Hepatocyte (in vitro differentiated cells): ENCODE measurements around the gene KCND3. TPM values are rescaled to one million over a fixed set of nuclear protein-coding genes. Genes with fewer than 3 reads are reported as not detected.

ENCODE experiments used
- DNase-seq: peaks from one replicate; pipeline ENCODE4 v3.0.0-alpha.2; 2016; ENCODE audit warnings: low spot score
- H2AFZ ChIP-seq: fragments of 200-600 bp; sonication (generic); 2 replicates; pipeline ENCODE4 v1.6.0; 2016; ENCODE audit warnings: antibody characterized with exemption, mild to moderate bottlenecking
- H3K27ac ChIP-seq: fragments of 200-600 bp; sonication (generic); 2 replicates; pipeline ENCODE4 v1.5.1; 2016; ENCODE audit warnings: mild to moderate bottlenecking
- H3K27me3 ChIP-seq: fragments of 200-600 bp; sonication (generic); 2 replicates; pipeline ENCODE4 v1.6.1; 2016
- H3K36me3 ChIP-seq: fragments of 200-600 bp; sonication (generic); replicated peaks from 2 replicates; pipeline ENCODE4 v1.5.1; 2016; ENCODE audit warnings: low read depth; ENCODE audit not compliant: insufficient read depth
- H3K4me1 ChIP-seq: fragments of 200-600 bp; sonication (generic); 2 replicates; pipeline ENCODE4 v1.5.1; 2016; ENCODE audit warnings: mild to moderate bottlenecking, moderate library complexity; ENCODE audit not compliant: insufficient read depth
- H3K4me2 ChIP-seq: fragments of 200-600 bp; sonication (generic); 2 replicates; pipeline ENCODE4 v1.6.0; 2016
- H3K4me3 ChIP-seq: fragments of 200-600 bp; sonication (generic); 2 replicates; pipeline ENCODE4 v1.5.1; 2016; ENCODE audit warnings: mild to moderate bottlenecking
- H3K79me2 ChIP-seq: fragments of 200-600 bp; sonication (generic); 2 replicates; pipeline ENCODE4 v1.6.0; 2017; ENCODE audit warnings: mild to moderate bottlenecking
- H3K9me2 ChIP-seq: fragments of 200-600 bp; sonication (generic); replicated peaks from 2 replicates; pipeline ENCODE4 v1.6.0; 2017; ENCODE audit warnings: mild to moderate bottlenecking; ENCODE audit not compliant: insufficient read depth
- H3K9me3 ChIP-seq: fragments of 200-600 bp; sonication (generic); 2 replicates; pipeline ENCODE4 v1.5.1; 2016; ENCODE audit warnings: low read depth, mild to moderate bottlenecking
- H4K20me1 ChIP-seq: fragments of 200-600 bp; sonication (generic); 2 replicates; pipeline ENCODE4 v1.6.0; 2016; ENCODE audit warnings: mild to moderate bottlenecking; ENCODE audit not compliant: insufficient read depth, poor library complexity, severe bottlenecking
- EZH2 ChIP-seq: fragments of 200-600 bp; sonication (generic); IDR thresholded peaks from 2 replicates; pipeline ENCODE4 v1.6.1; 2016; ENCODE audit warnings: antibody characterized with exemption, mild to moderate bottlenecking, borderline replicate concordance
- EZH2phosphoT487 ChIP-seq: fragments of 200-600 bp; sonication (generic); IDR thresholded peaks from one replicate; pipeline ENCODE4 v1.6.1; 2018; ENCODE audit warnings: antibody characterized with exemption, mild to moderate bottlenecking, low read depth, moderate library complexity; ENCODE audit not compliant: unreplicated experiment, severe bottlenecking
- WGBS: methylation state at CpG from one replicate; pipeline ENCODE4 v1.1.6; 2016; ENCODE audit warnings: low lambda C conversion rate; ENCODE audit errors: missing lambda C conversion rate; 5-methylcytosine and 5-hydroxymethylcytosine counted together
- polyA plus RNA-seq: library from polyadenylated mRNA; unstranded; fragments of >200 nt; fragmentation: Nextera tagmentation; extraction: Ambion mirVana; gene quantifications from 2 replicates; pipeline ENCODE4 v1.2.1, GENCODE V29; 2016
- total RNA-seq: library from RNA; depleted of rRNA; stranded (reverse); fragments of >200 nt; gene quantifications from 2 replicates; pipeline ENCODE4 v1.2.3, GENCODE V29; 2014
- TF ChIP-seq, protein P1 (sequence below): fragments of 200-600 bp; sonication (generic); IDR thresholded peaks from 2 replicates; pipeline ENCODE4 v1.5.1; 2016; ENCODE audit warnings: antibody characterized with exemption, mild to moderate bottlenecking; ENCODE audit not compliant: poor library complexity

Gene KCND3
- total and polyA plus RNA-seq, 2 experiments from 2014 or later = 1.4 to 2.7 TPM

DNA sequence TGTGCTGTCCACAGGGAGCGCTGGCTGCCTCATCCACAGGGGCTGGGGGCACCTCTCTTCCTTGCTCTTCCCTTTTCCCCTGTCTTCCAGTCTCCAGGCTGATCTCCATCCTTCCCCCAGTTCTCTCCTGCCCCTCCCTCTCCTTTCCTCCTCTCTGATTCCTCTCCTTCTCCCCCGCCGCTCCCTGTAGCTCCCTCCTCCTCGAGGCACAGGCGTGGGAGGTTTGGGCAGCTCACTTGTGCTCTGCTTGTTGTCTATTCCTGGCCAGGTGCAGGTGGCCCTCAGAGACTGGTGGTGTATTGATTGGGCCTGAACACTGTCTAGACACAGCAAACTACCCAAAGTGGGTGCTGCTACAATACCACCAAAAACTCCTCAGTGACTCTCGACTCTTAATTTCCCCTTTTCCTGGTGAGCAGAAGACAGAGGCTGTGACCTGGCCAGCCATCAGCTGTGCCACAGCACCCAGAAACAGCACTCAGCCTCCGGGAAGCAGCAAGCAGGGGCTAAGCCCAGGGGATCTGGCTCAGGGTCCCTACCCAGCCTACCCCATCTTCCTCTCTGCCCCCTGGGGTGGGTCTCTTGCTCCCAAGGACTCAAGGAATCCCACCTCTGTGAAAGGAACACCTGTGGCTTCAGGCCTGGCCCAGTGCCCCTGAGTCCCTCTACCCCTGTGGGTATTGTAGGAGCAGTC is 140.5 kb downstream of the KCND3 start:
- no peak overlapping the region for H3K27ac ChIP-seq
- no peaks in the 10 kb centered on the region for H4K20me1 ChIP-seq
- TF ChIP-seq EZH2 = no peak
- TF ChIP-seq EZH2phosphoT487 = no peak
- TF ChIP-seq, protein P1, sequence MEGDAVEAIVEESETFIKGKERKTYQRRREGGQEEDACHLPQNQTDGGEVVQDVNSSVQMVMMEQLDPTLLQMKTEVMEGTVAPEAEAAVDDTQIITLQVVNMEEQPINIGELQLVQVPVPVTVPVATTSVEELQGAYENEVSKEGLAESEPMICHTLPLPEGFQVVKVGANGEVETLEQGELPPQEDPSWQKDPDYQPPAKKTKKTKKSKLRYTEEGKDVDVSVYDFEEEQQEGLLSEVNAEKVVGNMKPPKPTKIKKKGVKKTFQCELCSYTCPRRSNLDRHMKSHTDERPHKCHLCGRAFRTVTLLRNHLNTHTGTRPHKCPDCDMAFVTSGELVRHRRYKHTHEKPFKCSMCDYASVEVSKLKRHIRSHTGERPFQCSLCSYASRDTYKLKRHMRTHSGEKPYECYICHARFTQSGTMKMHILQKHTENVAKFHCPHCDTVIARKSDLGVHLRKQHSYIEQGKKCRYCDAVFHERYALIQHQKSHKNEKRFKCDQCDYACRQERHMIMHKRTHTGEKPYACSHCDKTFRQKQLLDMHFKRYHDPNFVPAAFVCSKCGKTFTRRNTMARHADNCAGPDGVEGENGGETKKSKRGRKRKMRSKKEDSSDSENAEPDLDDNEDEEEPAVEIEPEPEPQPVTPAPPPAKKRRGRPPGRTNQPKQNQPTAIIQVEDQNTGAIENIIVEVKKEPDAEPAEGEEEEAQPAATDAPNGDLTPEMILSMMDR = no peak
- no peak overlapping the region for H2AFZ ChIP-seq
- no peak overlapping the region for H3K4me2 ChIP-seq
- H3K4me1 ChIP-seq = no peaks in the 10 kb centered on the region
- H3K79me2 ChIP-seq = no peaks in the 10 kb centered on the region
- H3K36me3 ChIP-seq = no peaks in the 10 kb centered on the region
- peaks cover 3% of the 10 kb centered on the region for H3K27me3 ChIP-seq
- WGBS = 74% methylated on average over 7 of the region's 7 CpGs
- DNase-seq = no peak
- no peaks in the 10 kb centered on the region for H3K9me2 ChIP-seq
- H3K4me3 ChIP-seq = no peak overlapping the region
- no peaks in the 10 kb centered on the region for H3K9me3 ChIP-seq

DNA sequence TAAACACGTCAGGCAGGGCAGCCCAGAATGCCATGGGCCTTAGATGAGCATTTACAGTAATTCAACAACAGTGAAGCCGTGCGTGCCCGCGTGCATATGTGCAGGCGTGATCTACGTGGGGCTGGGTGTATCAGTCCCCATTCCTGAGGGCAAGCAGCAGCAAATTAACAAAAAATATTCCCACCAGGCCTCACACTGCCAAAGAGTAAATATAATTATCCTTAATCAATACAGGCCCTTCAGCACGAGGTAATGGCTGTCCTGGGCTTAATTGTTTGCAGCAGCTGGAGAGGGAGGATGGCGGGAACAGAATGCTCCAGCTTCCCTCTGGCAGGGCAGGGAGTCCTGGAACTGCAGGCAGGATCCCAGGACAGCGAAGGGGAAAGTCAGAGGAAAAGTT is 142.0 kb downstream of the KCND3 start:
- no peak overlapping the region for H2AFZ ChIP-seq
- DNase-seq = no peak
- no peaks in the 10 kb centered on the region for H3K9me3 ChIP-seq
- H3K27ac ChIP-seq = no peak overlapping the region
- H4K20me1 ChIP-seq = no peaks in the 10 kb centered on the region
- no peak for TF ChIP-seq EZH2
- TF ChIP-seq EZH2phosphoT487 = no peak
- TF ChIP-seq, protein P1 = no peak
- H3K79me2 ChIP-seq = no peaks in the 10 kb centered on the region
- H3K27me3 ChIP-seq = peaks cover 3% of the 10 kb centered on the region
- no peaks in the 10 kb centered on the region for H3K4me1 ChIP-seq
- H3K9me2 ChIP-seq = no peaks in the 10 kb centered on the region
- no peaks in the 10 kb centered on the region for H3K36me3 ChIP-seq
- no peak overlapping the region for H3K4me3 ChIP-seq
- WGBS = 62% methylated on average over 10 of the region's 10 CpGs
- H3K4me2 ChIP-seq = no peak overlapping the region

DNA sequence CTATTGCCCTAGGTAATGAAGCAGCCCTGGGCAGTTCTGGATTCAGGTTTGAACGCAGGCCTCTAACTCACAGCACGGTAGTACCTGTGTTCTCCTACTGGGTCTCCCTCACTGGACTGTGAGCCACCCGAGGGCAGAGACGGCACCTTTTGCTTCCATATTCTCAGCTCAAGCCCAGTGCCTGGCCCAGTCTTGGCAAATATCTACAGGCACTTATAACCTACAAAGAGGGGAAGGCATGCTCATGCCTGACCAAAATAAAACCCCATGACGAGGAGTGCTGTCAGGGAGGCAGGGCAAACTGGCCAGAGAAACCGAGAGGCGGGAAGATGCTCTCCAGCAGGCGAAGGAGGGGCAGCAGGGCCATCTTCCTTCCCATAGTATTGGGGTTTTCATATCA is 142.6 kb downstream of the KCND3 start:
- DNase-seq = no peak
- H3K4me1 ChIP-seq = no peaks in the 10 kb centered on the region
- 93% methylated on average over 8 of the region's 8 CpGs for WGBS
- H3K36me3 ChIP-seq = no peaks in the 10 kb centered on the region
- H3K9me3 ChIP-seq = no peaks in the 10 kb centered on the region
- no peaks in the 10 kb centered on the region for H4K20me1 ChIP-seq
- no peak overlapping the region for H3K4me2 ChIP-seq
- peaks cover 3% of the 10 kb centered on the region for H3K27me3 ChIP-seq
- H3K79me2 ChIP-seq = no peaks in the 10 kb centered on the region
- no peak overlapping the region for H2AFZ ChIP-seq
- TF ChIP-seq, protein P1 = no peak
- TF ChIP-seq EZH2phosphoT487 (no peak), EZH2 (no peak)
- no peaks in the 10 kb centered on the region for H3K9me2 ChIP-seq
- no peak overlapping the region for H3K27ac ChIP-seq
- no peak overlapping the region for H3K4me3 ChIP-seq
